Coronary artery (tissue), 2 donors: ENCODE measurements around the gene SART3.

Source experiments
- DNase-seq: peaks from one replicate; pipeline ENCODE4 v3.0.0-alpha.2; 2017; ENCODE audit warnings: low spot score
- H3K27ac ChIP-seq, 2 donors: fragments of 200-600 bp; sonication (generic); one replicate each; pipeline ENCODE4 v1.5.1; 2016 to 2019
- H3K4me3 ChIP-seq: fragments of 200-600 bp; sonication (generic); 2 replicates; pipeline ENCODE4 v1.5.1; 2016; ENCODE audit warnings: mild to moderate bottlenecking, moderate library complexity
- CTCF ChIP-seq: fragments of 200-600 bp; sonication (generic); IDR thresholded peaks from one replicate; pipeline ENCODE4 v1.5.1; 2019; ENCODE audit warnings: antibody characterized with exemption

Gene SART3

GRCh38 chr12:108565976-108566375 is 5.0 kb upstream of the SART3 start:
- Histone ChIP-seq H3K27ac (peak overlapping the region; percentile 29 to 60), H3K4me3 (no peak overlapping the region)
- TF ChIP-seq CTCF, result no peak
- no peak for DNase-seq

DNA sequence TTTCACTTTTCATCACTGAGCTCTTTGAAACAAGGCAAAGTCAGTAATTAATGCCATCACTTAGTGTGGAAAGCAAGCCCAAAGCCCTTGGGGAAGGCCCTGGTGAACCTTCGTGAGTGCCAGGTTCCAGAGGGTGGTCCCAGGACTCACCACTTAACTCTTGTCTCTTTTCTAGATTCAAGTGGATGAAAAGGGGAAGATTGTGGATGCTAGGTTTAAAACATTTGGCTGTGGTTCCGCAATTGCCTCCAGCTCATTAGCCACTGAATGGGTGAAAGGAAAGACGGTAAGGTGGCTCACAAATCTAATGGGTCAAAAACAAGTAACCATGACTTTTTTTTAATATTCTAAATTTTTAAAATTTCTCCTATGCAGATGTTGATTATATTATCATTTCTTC is 4.2 kb upstream of the SART3 start:
- no peak overlapping the region for H3K4me3 ChIP-seq
- TF ChIP-seq CTCF, result no peak
- DNase-seq, result no peak
- H3K27ac ChIP-seq, result peak overlapping the region in 1 of 2 donors; percentile 33

GRCh38 chr12:108564724-108565123 is 3.8 kb upstream of the SART3 start:
- Histone ChIP-seq H3K27ac (peak overlapping the region in 1 of 2 donors; percentile 33), H3K4me3 (no peak overlapping the region)
- TF ChIP-seq CTCF, result no peak
- DNase-seq, result no peak

DNA sequence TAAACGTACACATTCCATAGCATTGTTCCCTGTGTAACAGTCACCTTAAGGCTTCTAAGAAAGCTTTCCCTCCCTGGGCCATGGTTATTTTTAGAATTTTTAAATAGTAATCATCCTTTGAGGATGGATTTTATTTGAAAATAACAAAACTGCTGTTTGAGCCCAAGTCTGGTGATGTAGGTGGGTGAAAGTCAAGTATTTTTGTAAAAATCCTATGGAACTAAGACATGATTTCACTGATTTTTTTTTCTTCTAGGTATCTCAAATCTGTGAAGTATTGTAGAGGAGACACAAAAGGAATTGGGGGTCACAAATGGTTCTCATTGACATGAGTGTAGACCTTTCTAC is 2.8 kb upstream of the SART3 start:
- TF ChIP-seq CTCF, result no peak
- H3K4me3 ChIP-seq, result peak overlapping the region; percentile 85
- peak overlapping the region in 1 of 2 donors; percentile 94 for H3K27ac ChIP-seq
- no peak for DNase-seq

DNA sequence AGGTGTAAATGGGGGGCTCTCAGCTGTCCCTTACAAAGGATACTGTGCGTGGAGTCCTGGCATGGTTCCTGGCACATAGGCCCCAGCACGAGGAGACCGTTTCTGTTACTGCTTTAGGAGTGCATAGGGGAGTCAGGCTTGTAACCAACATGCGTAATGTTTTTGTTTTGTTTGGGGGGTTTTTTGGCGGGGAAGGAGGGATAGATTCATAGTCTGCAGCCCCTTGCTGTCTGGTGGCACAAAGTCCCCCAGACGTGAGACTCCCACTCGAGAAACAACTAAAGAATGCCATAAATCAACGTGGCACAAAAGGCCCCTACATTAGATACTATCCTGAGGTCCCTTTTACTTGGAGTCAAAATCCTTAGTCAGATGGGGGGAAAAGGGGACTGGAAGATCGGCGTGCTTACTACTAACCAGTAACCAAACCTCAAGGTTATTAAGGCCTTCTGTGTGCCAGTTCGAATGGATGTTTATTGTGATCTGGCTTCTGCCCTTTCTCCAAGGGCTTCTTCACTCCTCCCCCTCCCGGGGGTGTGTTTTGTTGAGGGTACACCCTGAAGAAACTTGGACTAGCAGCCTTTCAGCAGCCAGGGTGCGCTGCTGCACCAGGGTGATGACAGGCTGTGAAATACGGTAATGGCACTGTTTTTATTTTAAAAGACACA is 2.3 kb upstream of the SART3 start:
- Histone ChIP-seq H3K27ac (peak overlapping the region; percentile 94 to 95), H3K4me3 (peak overlapping the region; percentile 85)
- TF ChIP-seq CTCF, result peak; percentile 58
- peak; percentile 83 for DNase-seq

DNA sequence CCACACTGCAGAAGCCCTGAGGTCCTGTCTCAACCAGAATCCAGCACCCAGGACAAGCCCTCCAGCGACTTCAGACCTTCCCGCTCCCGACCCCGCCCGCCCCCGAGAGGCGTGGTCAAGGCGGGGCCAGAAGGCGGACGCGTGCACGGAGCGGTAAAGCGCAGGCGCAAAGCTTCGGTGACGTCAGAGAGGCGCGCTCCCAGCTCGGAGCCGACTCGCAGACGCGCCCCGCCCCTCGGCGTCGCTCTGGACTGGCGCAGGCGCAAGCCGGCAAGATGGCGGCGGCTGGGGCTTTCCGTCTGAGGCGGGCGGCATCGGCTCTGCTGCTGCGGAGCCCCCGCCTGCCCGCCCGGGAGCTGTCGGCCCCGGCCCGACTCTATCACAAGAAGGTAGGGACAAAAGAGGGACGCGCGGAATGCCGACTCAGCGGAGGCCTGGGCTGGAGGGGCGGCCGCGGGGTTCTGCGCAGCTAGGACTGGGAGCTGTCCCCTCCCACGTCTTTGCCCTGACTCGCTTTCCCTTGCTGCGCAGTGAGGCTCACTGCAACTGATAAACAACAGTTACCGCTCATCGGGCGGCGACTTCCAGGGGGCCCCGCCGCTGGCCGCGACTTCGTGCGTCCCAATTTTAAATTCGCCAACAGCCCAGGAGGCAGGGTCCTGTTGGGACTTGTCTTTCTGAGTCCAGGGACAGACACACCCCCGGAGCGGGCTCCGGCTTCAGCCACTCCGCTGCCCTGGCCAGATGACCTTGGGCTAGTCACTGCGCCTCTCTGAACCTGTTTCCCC is 1.6 kb upstream of the SART3 start, which contains the start of gene ISCU:
ISCU (plus strand) TSS at position 249 of the 788 bp plus-strand sequence; CDS start at position 276, 27 bp downstream.
- peak; percentile 98 for DNase-seq
- Histone ChIP-seq H3K27ac (peak within 1 kb of the TSS; percentile 94 to 95), H3K4me3 (peak within 1 kb of the TSS; percentile 85)
- TF ChIP-seq CTCF, result no peak
